ENCODE measurements around the gene MYO5A.
"Not testable (repeated sequence)": the region's sequence is repeated elsewhere in the genome, so short reads cannot be mapped to it uniquely, and the experiment has no call there.

The MYO5A gene

DNA sequence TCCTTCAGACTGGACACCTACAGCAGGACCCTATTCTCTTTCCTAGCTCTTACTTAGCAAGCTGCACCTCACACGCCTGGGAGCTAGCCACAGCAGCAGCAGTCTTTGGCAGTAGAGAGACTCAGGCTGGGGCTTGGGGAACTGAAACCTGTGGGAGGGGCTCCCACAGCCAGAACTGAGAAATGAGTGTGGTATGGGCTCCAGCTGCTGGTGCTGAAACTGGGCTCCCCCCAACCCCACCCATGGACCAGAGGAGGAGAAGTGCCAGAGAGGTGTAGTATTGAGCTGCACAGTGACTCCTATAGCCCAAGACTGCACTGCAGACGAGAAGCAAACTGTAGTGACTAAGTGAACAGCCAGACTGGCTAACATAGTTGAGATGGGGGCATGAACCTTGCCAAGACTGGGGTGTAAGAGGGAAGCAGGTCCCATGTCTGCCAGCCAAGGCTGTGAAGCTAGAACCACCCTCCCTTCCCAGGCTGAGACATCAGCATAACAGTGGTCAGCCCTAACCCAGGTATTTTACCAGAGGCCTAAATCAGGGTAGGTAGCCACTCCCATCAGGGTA, 62.5 kb downstream of the MYO5A start:
- in situ Hi-C loops (cut with MboI; ENCODE audit: low sequenced_read_pairs): no loop called here

DNA sequence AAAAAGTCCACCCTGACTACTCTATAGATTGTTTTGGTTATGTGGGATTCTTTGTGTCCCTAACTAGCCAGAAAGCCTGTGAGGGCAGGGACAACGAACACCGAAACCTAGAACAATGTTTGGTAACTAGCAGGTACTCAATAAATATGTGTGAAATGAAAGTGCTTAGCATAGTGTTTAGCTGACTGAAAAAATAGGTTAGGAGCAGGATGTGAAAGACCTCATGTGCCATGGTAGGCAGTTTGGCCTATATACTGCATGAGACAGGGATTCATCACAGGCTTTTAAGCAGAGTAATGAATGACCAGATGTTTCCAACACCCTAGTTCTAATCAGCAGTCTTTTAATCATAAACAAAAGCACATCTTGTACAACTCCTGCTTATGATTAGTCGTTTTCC, 64.2 kb downstream of the MYO5A start:
- in situ Hi-C loops (cut with MboI; ENCODE audit: low sequenced_read_pairs): no loop called here

DNA sequence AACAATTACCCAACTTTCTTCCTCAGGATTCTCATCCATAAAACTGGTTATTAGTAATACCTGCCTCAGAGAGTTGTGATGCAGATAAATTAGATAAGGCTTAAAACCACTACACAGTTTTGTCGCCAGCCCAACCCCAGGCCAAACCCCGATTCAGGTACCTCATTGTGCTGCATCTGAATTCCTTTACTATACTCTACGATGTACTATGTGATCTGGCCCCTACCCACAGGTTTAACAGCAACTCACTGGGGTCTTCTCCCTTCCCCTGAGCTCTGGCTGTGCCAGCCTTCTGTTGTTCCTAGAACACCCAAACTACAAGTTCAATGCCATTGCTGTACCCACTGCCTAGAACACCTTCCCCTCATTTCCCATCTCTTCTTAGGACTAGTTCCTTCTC, 64.6 kb downstream of the MYO5A start:
- in situ Hi-C loops (cut with MboI; ENCODE audit: low sequenced_read_pairs): no loop called here

DNA sequence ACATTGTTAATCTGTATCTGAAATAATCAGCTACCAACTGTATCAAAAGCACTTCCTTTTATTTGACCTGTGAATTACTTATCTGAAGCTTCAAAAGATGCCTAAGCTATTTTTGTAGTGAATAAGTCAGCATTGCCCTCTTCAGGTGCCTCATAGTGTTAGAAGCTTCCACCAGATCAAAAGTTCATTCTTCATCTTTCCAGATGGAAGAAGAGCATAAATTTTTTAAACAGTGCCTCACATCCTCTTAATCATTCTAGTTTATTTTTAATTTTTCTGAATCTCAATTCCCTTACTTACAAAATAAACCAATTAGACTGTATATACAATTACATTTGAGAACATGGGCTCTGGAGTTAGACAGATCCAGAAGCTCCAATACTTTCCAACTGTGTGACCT, 65.0 kb downstream of the MYO5A start:
- in situ Hi-C loops (cut with MboI; ENCODE audit: low sequenced_read_pairs): no loop called here

DNA sequence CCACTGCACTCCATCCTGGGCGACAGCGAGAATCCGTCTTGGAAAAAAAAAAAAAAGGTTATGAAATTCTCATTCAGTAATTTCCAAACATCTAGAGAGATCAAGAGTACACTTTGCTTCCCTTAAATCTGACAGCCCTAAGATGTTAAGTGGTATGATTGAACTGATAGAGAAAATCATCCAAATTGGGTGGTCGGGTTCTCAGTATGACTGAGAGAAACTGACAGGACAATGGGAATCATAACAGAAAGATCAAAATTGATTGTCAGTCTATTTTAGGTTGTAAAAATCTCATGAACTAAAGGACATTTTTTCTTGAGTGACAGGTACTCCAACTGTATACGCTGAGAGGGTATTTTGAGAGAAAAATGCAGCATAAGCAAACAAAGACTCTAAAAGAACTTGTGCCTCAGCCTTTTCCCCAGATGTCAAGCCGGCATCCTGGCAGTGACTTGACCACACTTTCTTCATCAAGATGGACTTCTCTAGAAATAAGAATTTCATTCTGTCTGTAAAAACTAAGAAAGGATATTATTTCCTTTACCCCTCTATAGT, 65.8 kb downstream of the MYO5A start:
- in situ Hi-C loops (cut with MboI; ENCODE audit: low sequenced_read_pairs): no loop called here

DNA sequence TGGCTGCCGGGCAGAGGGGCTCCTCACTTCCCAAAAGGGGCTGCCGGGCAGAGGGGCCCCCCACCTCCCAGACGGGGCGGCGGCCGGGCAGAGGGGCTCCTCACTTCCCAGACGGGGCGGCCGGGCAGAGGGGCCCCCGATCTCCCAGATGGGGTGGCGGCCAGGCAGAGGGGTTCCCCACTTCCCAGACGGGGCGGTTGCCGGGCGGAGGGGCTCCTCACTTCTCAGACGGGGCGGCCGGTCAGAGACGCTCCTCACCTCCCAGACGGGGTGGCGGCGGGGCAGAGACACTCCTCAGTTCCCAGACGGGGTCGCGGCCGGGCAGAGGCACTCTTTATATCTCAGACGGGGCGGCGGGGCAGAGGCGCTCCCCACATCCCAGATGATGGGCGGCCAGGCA, 69.0 kb downstream of the MYO5A start:
- in situ Hi-C loops (cut with MboI; ENCODE audit: low sequenced_read_pairs): not testable (repeated sequence)

DNA sequence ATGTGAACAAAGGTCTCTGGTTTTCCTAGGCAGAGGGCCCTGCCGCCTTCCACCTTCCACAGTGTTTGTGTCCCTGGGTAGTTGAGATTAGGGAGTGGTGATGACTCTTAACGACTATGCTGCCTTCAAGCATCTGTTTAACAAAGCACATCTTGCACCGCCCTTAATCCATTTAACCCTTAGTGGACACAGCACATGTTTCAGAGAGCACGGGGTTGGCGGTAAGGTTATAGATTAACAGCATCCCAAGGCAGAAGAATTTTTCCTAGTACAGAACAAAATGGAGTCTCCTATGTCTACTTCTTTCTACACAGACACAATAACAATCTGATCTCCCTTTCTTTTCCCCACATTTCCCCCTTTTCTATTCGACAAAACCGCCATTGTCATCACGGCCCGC, 69.4 kb downstream of the MYO5A start:
- in situ Hi-C loops (cut with MboI; ENCODE audit: low sequenced_read_pairs): not testable (repeated sequence)

DNA sequence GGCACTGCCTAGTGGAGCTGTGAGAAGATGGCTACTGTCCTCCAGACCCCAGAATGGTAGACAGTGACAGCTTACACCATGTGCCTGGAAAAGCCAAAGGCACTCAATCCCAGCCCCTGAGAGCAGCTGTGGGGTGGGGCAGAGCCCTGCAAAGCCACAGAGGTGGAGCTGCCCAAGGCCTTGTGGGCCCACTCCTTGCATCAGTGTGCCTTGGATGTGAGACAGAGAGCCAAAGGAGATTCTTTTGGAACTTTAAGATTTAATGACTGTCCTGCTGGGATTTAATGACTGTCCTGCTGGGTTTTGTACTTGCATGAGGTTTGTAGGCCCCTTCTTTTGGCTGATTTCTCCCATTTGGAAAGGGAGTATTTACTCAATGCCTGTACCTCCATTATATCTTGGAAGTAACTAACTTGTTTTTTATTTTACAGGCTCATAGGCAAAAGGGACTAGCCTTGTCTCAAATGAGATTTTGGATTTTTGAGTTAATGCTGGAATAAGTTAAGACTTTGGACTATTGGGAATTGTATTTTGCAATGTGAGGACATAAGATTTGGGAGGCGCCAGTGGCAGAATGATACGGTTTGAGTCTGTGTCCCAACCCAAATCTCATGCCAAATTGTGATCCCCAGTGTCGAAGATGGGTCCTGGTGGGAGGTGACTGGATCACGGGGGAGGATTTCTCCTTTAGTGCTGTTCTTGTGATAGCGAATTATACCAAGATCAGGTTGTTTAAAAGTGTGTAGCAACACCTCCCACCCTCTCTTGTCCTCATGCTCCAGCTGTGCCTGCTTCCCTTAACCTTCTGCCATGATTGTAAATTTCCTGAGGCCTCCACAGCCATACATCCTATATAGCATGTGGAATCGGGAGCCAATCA, 80.4 kb downstream of the MYO5A start:
- in situ Hi-C loops (cut with MboI; ENCODE audit: low sequenced_read_pairs): no loop called here

DNA sequence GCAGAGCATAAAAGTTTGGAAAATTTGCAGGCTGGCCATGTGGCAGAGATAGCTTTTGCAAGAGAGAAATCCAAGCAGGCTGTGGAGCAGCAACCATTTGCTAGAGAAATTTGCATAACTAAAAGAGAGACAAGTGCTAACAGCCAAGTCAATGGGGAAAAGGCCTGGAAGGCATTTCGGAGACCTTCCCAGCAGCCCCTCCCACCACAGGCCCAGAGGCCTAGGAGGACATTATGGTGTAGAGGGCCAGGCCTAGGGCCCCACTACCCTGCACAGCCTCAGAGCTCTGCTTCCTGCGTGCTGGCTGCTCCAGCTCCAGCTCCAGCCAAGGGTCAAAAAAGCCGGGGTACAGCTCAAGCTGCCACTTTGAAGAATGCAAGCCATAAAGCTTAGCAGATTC, 82.7 kb downstream of the MYO5A start:
- in situ Hi-C loops (cut with MboI; ENCODE audit: low sequenced_read_pairs): no loop called here

DNA sequence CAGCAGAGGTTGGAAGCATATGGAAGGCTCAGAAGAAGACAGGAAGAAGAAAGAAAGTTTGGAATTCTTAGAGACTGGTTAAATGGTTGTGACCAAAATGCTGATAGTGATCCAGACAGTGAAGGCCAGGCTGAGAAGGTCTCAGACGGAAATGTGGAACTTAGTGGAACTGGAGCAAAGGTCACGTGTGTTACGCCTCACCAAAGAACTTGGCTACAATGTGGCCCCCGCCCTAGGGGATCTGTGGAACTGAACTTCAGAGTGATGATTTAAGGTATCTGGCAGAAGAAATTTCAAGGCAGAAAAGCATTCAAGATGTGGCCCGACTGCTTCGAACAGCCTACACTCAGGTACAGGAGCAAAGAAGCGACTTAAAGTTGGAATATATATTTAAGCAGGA, 83.1 kb downstream of the MYO5A start:
- in situ Hi-C loops (cut with MboI; ENCODE audit: low sequenced_read_pairs): no loop called here

DNA sequence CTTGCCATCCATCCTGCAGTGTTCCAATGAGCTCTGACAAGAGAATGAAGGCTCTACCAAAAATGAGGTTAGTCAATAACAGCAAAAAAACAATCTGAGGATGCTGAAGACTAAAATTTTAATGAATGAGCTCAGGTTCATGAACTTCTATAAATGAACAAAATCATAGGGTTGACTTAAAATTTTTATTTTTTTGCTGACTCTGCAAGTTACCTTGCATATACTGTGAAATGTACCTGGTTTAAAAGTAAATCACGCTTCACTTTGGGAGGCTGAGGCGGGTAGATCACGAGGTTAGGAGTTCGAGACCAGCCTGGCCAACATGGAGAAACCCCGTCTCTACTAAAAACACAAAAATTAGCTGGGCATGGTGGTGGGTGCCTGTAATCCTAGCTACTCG, 85.5 kb downstream of the MYO5A start:
- in situ Hi-C loops (cut with MboI; ENCODE audit: low sequenced_read_pairs): not testable (repeated sequence)

DNA sequence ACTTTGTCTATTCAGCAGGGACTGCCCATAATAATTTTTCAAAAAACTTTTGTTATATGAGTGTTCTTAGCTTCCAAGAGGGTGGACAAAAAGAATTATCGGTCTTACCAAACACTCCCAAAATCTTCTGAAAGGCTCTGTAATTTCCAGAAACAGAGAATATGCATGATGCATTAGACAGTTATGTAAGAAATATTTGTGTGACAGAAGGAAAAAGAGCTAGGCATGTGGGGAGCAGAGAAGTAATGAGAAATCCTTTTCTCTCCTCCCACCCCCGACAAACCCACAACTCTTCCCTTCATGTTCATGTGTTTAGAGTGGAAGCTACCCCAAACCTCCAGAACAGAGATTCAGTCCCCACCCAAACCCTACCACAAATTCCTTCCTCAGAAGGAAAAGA, 86.8 kb downstream of the MYO5A start:
- in situ Hi-C loops (cut with MboI; ENCODE audit: low sequenced_read_pairs): no loop called here

DNA sequence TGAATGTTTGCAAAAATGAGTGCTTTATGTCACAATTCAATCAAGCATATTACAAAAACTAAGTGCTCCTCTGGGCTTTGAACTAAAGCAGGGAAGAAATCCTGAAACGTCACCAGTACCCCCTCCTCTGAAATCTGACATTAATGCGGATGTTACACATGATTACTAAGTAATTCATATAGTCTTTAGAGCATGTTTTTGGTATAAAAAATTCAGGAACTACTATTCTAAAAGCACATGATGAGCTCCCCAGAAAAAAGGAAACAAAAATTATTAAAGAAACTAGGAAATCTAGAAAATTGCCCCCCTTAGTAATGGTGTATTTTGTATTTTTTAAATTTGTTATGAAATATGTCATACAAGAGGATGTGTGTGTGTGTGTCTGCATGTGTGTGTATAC, 87.7 kb downstream of the MYO5A start:
- in situ Hi-C loops (cut with MboI; ENCODE audit: low sequenced_read_pairs): no loop called here

DNA sequence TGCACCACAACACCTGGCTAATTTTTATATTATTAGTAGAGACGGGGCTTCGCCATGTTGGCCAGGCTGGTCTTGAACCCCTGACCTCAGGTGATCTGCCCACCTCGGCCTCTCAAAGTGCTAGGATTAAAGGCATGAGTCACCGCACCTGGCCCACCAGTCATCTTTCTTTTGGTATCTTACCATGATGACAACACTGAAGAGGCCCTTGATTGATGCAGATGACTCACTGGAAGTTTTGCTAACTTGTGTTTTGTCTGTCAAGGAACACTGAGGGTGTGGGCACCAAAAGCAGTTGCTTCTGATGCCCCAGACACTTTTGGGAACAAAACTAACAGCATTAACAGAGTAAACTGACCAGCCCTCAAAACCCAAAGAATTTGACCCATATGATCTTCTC, 88.3 kb downstream of the MYO5A start:
- in situ Hi-C loops (cut with MboI; ENCODE audit: low sequenced_read_pairs): no loop called here

DNA sequence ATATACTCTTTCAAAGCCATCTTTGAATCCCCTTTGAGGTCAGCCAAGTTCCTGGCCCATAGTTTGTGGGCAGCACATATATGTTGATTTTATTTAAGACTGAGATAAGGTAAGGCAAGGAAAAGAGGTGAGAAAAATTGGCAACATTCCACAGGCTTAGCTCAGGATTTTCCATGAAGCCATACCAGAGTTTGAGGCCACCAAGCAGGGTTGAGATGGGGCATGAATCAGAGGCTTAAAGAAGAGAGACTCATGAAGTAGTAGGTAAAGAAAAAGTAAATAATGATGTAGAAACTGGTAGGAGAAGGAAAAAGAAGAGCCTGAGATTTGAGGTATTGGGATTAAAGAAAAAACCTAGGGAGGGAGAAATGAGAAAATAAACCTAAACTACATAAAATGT, 89.2 kb downstream of the MYO5A start:
- in situ Hi-C loops (cut with MboI; ENCODE audit: low sequenced_read_pairs): no loop called here

DNA sequence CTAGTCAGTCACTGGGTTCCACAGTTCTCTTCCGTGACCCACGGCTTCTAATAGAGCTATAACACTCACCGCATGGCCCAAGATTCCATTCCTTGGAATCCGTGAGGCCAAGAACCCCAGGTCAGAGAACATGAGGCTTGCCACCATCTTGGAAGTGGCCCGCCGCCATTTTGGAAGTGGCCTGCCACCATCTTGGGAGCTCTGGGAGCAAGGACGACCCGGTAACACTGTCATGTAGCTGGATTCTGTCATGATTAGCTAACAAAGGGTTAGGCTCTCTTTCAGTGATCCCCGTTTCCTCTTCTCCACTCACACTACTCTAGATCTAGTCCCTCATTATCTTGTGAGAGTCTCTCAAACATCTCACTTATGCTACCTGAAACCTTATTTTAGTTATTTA, 89.6 kb downstream of the MYO5A start:
- in situ Hi-C loops (cut with MboI; ENCODE audit: low sequenced_read_pairs): not testable (repeated sequence)

DNA sequence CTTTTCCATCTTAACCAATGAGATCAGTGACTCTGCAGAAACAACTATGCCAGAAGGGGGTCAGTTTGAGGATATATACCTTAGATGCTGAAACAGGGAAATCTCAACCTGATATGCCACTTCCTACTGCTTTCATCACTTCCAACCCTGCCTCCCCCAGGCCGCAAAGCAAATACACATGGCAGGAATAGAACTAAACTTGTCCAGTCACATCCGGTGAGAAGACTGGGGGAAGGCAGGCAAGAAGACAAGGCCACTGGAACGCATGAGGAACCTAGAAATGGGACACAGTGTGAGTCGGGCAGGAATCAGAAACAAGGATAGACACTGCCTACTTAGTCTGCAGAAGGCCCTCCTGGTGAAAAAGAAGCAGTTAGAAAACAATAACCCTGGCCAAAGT, 90.6 kb downstream of the MYO5A start:
- in situ Hi-C loops (cut with MboI; ENCODE audit: low sequenced_read_pairs): no loop called here

DNA sequence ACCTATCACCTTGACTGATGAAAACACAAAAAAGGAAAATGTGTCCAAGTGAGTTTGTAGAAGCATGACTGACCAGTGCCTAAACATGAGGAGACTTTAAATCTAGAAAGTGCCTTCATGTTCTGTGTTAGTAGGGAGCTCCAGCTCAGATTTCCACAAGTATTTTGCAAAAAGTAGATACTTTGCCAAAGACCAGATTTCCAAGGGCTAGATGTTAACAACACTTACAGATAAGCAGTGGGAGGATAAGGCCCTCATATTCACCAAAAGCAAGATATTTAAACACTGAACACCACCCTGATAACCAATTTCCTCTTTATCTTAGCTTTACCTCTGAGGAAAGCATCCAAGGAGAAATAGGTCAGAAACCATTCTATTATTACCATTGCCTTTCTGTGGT, 91.0 kb downstream of the MYO5A start:
- in situ Hi-C loops (cut with MboI; ENCODE audit: low sequenced_read_pairs): no loop called here

DNA sequence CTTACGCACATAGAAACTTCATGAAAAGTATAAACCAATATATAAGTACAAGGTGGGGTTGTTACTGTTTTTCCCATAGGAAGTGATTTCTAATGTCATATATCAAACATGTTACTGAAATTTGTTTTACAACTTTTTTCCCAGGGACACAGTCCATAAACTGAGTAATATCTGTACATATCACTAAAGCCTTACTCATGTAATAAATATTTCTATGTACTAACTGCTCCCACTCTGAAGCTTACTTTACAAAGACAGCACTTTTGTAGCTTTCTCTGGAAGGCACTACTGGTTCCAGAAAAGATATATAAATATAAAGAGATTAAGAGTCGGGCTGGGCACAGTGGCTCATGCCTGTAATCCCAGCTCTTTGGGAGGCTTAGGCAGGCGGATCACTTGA, 91.7 kb downstream of the MYO5A start:
- in situ Hi-C loops (cut with MboI; ENCODE audit: low sequenced_read_pairs): no loop called here

DNA sequence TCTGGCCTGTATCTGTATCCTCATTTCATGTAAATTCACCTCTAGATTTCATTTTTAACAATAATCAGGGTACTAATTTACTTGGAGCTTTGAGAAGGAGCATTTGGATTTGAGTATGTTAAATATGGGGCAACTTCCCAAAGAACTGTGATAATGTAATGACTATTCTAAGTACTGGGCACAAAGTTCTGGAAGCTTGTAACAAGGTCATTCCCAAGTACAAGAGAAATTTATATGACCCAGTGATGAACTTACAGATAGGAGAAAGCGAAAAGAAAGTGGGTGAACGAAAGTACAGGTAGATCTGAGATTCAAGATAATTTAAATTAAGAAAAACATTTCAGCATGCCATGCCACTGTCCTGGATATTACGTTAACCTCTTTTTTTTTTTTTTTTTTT, 93.8 kb downstream of the MYO5A start:
- in situ Hi-C loops (cut with MboI; ENCODE audit: low sequenced_read_pairs): no loop called here

DNA sequence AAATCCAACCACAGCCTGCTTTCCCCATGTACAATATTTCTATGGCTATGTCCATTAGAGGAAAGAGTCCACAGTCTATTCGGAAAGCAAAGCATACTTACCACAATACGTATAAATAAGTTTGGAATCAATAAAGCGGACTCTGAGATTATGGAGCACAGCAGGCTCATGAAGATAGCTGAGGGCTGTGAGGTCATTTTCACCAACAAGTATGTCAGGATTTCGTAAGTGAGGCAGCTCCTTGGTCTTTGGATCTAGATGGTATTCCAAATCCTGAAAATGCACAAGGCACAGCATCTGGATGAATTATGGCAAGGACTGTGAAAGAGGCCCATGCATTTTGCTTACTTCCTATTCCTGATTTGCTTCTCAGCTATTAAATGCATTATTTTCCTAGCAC, 100.4 kb downstream of the MYO5A start:
- in situ Hi-C loops (cut with MboI; ENCODE audit: low sequenced_read_pairs): no loop called here

DNA sequence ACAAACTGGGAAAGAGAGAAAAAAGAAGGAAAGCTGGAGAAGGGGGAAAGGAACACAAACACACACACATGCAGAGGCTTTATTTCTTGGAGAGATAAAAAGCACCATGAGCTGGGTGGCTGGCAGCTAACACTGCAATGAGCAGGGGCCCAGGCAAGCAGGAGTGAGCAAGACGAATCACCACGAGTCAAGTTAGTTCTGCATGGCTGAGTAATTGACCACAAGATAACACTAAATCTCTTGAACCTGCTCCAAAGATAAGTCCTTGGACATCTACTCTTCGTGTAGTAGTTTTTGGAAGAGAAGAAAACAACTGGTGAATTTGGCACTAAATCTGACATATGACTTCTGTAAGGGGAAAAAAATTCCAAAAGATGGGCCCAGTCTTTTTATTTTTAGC, 100.9 kb downstream of the MYO5A start:
- in situ Hi-C loops (cut with MboI; ENCODE audit: low sequenced_read_pairs): no loop called here
